SIG-M5 treated with dmso at 0.1 percent for 504 hours (cell line): ENCODE data around the gene GTF2H3.

Experiments used
- DNase-seq: peaks from one replicate; lab custom pipeline; 2025; ENCODE audit not compliant: unreplicated experiment; lab: John Stamatoyannopoulos, UW

The GTF2H3 gene

DNA sequence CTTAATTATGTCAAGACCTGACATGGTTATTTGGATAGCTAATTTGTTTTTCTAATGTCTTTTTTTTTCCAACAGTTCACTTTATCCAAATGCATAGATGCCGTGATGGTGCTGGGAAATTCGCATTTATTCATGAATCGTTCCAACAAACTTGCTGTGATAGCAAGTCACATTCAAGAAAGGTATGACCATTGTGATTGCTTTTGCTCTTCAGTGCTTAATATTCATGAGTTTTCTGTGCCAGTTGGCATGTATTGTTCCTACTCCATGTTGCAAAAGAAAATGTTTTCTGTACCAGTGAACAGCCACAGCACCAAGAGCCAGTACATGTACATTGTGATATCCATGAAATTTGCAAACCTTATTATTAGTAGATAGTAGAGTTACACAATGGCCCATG, 11.8 kb downstream of the GTF2H3 start:
- no peak for DNase-seq

DNA sequence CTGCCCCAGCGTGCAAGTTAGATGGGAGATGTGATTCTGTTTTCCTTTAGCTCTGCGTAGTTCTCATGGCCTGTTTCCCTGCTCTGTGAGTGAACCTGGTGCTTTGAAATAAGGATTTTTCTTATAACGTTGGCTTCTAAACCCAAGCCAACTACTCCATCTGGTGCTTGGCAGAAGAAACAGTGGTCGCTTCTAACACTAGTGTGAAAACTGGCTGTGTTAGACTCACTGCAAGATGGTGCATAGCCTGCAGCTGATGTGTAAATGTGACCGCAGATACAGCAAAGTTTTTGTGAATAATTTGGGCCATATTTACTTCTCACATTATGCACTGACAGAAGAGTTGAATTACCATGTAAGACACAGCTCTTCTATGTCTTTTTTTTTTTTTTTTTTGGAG, 12.2 kb downstream of the GTF2H3 start:
- no peak for DNase-seq

GRCh38 chr12:123648401-123648800, 14.8 kb downstream of the GTF2H3 start:
- no peak for DNase-seq

- no peak for DNase-seq
These were observed 20.6 kb downstream of the GTF2H3 start for GRCh38 chr12:123654129-123654701.

DNA sequence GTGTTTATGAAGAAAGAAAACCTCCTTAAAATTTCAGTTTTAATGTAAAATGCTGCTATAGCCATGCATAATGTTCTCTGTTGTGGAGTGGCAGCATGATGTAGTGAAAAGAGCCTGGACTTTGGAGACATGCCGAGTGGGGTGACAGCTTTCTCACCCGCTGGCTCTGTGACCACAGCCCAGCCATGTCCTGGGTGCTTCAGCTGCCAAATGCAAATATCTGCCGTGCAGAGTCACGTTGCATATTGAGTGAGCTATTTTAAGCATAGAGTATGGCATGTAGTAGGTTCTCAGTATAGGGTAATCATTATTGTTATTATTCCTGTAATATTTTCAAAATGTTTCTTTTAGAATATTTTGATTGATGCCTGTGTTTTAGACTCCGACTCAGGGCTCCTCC, 21.8 kb downstream of the GTF2H3 start:
- no peak for DNase-seq

GRCh38 chr12:123656392-123656791, 22.8 kb downstream of the GTF2H3 start:
- DNase-seq, result no peak

GRCh38 chr12:123657211-123657610, 23.6 kb downstream of the GTF2H3 start:
- DNase-seq, result no peak

GRCh38 chr12:123659996-123660727, 26.5 kb downstream of the GTF2H3 start:
- DNase-seq, result no peak

DNA sequence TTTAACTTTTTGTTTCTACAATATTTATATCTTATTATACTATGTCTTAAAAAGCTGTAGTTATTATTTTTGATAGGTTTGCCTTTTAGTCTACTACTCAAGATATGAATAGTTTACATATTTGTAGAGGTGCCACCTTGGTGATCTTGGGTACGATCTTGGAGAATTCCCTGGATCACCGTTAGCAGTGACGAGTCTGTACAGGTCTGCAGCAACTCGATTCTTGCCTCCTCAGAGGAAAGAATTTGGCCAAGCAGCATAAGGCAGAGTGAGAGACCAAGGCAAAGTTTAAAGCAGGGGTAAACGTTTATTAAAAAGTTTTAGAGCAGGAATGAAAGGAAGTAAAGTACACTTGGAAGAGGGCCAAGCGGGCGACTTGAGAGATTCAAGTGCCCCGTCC, 34.1 kb downstream of the GTF2H3 start:
- DNase-seq, result no peak

DNA sequence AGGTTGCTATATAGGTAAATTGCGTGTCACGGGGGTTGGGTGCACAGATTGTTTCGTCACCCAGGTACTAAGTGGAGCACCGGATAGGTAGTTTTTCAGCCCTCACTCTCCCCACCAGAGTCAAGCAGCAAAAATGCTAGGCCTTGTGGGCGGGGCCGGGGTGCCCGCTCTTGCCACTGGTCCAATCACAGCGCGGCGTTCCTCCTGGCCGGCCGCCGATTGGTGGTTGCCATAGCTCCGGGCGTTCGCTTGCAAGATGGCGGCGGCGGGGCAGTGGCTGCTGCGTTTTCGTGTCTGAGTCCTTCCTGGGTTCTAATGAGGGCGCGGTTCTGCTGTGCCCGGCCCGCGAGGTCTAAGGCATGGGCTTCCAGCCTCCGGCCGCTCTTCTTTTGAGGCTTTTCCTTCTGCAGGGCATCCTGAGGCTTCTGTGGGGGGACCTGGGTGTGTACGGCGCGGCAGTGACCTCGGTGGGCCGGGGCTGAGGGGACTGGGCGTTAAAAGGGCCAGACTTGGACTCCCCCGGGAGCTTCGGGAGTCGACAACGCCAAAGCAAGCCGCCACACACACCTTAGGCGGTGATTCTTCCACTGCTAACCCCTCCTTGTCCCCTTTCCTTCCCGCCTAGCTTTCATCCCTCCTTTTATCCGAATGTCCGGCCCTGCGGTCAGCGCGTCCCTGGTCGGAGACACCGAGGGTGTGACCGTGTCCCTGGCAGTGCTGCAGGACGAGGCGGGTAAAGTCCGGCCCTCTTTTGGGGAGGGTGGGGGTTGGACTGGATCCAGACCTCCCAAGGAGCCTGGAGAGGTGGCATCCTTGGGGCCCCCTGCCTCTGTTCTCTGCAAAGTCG, 37.5 kb downstream of the GTF2H3 start, which contains the start of gene TCTN2:
Gene TCTN2, plus strand, starts transcription at position 232 of the 847 bp plus-strand sequence. Its CDS starts 128 bp downstream, at position 360.
- peak; percentile 90 for DNase-seq

- no peak for DNase-seq
These were observed 38.2 kb downstream of the GTF2H3 start for GRCh38 chr12:123671876-123672275.

DNA sequence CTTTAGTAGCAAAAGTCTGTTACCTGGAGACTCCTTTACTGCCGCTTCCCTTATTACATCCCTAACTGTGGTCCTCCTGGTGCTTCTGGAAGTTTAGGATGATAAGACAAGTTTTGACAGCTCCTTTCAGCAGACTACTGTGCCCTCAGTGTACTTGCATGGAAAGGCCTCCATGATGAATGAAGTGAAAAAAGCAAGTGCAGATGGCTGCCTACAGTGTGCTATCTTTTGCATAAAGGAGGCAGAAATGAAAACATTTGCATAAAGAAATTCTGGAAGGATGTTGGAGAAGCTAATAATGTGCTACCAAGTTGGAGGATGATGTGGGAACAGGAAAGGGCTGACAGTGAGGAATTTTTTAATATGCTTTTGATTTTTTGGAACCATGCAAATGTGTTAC, 41.8 kb downstream of the GTF2H3 start:
- DNase-seq, result no peak

- no peak for DNase-seq
These were observed 43.1 kb downstream of the GTF2H3 start for GRCh38 chr12:123676616-123677320.

GRCh38 chr12:123678981-123679380, 45.4 kb downstream of the GTF2H3 start:
- no peak for DNase-seq

- DNase-seq, result peak; percentile 87
These were observed 48.0 kb downstream of the GTF2H3 start for GRCh38 chr12:123681605-123682004.

GRCh38 chr12:123683964-123684363, 50.3 kb downstream of the GTF2H3 start:
- DNase-seq, result no peak

- DNase-seq, result no peak
These were observed 53.1 kb downstream of the GTF2H3 start for GRCh38 chr12:123686636-123687190.

- no peak for DNase-seq
These were observed 56.7 kb downstream of the GTF2H3 start for GRCh38 chr12:123690191-123690840.

- no peak for DNase-seq
These were observed 62.6 kb downstream of the GTF2H3 start for GRCh38 chr12:123696207-123696606.

- DNase-seq, result no peak
These were observed 63.0 kb downstream of the GTF2H3 start for GRCh38 chr12:123696646-123697045.
